22Rv1 (cell line): Measurements from ENCODE around the gene GTF3C5.
"Not testable (repeated sequence)": the region's sequence is repeated elsewhere in the genome, so short reads cannot be mapped to it uniquely, and the experiment has no call there.

Experiments
- CTCF ChIP-seq: fragments of 450-650 bp; IDR thresholded peaks from 2 replicates; pipeline ENCODE4 v1.5.1; 2017; ENCODE audit warnings: mild to moderate bottlenecking
- ZFX ChIP-seq: fragments of 450-650 bp; IDR thresholded peaks from 2 replicates; pipeline ENCODE4 v1.6.1; 2017; ENCODE audit warnings: antibody characterized with exemption, borderline replicate concordance

- peak; percentile 73 for TF ChIP-seq CTCF
- not testable (repeated sequence) for TF ChIP-seq ZFX
Measured at GRCh38 chr9:133040892-133041479, 10.2 kb downstream of the GTF3C5 start.
